ENCODE data around the gene OR51B4. TPM values are rescaled to one million over a fixed set of nuclear protein-coding genes. Genes with fewer than 3 reads are reported as not detected.
"Not testable (repeated sequence)": the region's sequence is repeated elsewhere in the genome, so short reads cannot be mapped to it uniquely, and the experiment has no call there.

OR51B4 gene
- total RNA-seq, 1 donor from 2014 or later, result not detected

DNA sequence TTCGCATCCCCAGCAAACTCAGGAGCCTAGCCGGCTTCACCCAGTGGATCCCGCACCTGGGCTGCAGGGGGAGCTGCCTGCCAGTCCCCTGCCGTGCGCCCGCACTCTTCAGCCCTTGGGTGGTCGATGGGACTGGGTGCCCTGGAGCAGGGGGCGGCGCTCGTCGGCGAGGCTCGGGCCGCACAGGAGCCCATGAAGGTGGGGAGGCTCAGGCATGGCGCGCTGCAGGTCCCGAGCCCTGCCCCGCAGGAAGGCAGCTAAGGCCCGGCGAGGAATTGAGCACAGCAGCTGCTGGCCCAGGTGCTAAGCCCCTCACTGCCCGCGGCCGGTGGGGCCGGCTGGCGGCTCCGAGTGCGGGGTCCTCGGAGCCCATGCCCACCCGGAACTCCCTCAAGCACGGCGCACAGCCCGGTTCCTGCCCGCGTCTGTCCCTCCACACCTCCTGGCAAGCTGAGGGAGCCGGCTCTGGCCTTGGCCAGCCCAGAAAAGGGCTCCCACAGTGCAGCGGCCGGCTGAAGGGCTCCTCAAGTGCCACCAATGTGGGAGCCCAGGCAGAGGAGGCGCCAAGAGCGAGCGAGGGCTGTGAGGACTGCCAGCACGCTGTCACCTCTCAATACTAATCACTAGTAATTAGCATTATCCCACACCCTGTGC is 7.3 kb downstream of the OR51B4 start:
- DNase-seq (ENCODE audit: low read depth, low spot score), result not testable (repeated sequence)

DNA sequence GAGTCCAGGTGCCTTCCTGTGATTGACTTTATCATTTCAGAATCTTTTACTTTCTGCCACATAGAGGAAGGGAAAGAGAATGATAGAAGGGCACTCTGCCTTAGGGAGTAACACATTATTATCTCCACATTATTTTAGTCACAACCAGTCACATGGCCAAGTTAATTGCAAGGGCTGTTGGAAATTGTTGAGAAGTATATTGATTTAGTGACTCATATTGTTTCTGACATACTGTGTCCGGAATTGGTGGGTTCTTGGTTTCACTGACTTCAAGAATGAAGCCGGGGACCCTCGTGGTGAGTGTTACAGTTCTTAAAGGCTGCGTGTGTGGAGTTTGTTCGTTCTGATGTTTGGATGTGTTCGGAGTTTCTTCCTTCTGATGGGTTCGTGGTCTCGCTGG is 8.7 kb downstream of the OR51B4 start:
- no peak for DNase-seq (ENCODE audit: low read depth, low spot score)

DNA sequence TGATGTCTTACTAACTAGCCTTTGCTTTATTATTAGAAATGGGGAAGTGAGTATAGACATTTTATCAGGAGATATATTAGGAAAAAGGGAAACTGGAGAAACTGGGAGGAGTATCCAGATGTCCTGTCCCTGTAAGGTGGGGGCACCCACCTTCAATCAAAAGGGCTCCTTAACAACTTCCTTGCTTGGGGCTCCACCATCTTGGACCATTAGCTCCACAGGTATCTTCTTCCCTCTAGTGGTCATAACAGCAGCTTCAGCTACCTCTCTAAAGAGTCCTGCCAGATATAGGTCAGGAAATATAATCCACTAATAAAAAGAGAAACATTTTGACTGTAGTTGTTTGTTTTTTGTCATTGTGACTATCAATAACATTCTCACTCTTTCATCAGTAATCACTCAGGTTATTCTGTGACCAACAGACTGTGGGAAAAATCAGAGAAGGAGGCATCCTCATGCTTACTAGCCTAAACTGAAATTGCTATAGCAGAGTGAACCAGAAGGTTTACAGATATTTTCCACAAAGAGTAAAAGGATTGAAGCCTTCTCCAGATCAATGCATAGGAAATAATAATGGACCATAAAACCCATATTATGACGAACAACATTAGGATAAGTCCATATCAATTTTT is 10.4 kb downstream of the OR51B4 start:
- DNase-seq (ENCODE audit: low read depth, low spot score), result no peak

GRCh38 chr11:5290106-5290505 is 11.6 kb downstream of the OR51B4 start:
- DNase-seq (ENCODE audit: low read depth, low spot score), result no peak

DNA sequence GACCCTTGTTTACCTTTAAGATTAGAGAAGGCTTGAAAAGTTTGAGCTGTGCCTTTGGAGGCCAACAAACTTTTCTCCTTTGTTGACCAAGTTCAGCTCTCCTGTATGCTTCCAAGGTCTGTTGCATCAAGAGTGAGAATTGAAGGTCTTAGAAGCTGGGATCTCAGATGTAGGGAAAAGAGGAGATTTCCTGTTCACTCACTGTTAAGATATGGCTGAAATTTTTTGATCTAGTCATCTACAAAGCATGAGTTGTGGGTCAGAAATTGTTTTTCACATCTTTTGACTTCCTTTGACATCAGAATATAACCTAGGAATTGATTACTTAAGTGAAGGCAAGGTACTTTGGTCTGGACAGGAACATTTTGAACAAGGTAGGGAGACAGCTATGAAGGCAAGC is 12.1 kb downstream of the OR51B4 start:
- DNase-seq (ENCODE audit: low read depth, low spot score), result no peak

- DNase-seq (ENCODE audit: low read depth, low spot score), result no peak
Measured at GRCh38 chr11:5288906-5289550, 12.7 kb downstream of the OR51B4 start.

DNA sequence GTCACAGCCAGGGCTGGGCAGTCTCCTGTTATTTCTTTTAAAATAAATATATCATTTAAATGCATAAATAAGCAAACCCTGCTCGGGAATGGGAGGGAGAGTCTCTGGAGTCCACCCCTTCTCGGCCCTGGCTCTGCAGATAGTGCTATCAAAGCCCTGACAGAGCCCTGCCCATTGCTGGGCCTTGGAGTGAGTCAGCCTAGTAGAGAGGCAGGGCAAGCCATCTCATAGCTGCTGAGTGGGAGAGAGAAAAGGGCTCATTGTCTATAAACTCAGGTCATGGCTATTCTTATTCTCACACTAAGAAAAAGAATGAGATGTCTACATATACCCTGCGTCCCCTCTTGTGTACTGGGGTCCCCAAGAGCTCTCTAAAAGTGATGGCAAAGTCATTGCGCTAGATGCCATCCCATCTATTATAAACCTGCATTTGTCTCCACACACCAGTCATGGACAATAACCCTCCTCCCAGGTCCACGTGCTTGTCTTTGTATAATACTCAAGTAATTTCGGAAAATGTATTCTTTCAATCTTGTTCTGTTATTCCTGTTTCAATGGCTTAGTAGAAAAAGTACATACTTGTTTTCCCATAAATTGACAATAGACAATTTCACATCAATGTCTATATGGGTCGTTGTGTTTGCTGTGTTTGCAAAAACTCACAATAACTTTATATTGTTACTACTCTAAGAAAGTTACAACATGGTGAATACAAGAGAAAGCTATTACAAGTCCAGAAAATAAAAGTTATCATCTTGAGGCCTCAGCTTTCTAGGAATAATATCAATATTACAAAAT is 13.4 kb downstream of the OR51B4 start:
- no peak for DNase-seq (ENCODE audit: low read depth, low spot score)

- no peak for DNase-seq (ENCODE audit: low read depth, low spot score)
Measured at GRCh38 chr11:5286901-5287300, 14.8 kb downstream of the OR51B4 start.

DNA sequence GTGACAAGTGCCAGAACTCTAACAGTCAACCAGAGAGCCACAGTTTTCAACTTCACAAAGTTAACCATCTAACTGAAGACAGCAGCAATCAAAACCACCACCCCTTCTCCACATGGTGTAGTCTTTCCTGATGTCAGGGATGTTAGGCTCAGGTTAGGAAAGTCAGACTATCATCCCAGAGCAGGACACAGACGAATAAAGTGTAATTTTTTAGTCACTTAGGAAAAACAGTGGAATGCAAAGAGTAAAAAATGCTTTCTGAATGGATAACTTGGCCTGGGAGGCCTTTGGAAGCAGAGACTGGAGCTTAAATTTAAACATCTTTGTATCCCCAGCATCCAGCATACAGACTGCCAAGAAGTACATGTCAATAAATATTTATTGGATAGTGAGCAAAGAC is 15.4 kb downstream of the OR51B4 start:
- no peak for DNase-seq (ENCODE audit: low read depth, low spot score)

DNA sequence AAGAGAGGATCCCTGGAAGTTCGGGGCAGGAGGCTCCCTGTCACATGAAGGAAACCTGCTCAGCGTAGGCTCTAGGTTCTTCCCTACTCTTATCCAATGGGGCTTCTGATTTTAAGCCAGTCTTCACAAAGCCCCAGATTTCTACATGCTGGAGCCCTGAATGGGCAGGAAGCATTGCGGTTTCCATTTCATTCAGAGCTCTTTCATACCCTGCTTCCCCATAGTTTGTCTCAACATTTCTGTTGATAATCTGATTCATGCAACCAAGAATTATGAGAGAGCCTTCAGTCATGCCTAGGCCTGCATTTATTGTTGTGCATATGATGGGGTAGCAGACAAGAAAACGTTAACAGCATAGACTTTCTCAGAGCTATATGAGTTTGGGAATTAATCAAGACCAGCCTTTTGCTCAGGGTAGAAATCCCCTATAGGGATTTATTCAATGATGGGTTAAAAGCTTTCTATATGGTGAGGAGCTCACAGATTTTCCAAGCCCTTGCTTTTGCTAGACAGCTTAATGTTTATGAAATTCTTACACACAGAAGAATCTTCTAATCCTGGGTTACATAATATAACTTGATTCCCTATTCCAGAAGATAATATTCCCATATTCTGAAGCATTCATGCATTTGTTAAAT is 15.9 kb downstream of the OR51B4 start:
- DNase-seq (ENCODE audit: low read depth, low spot score), result no peak

GRCh38 chr11:5284637-5285036 is 17.1 kb downstream of the OR51B4 start:
- DNase-seq (ENCODE audit: low read depth, low spot score), result no peak

GRCh38 chr11:5283882-5284281 is 17.9 kb downstream of the OR51B4 start:
- DNase-seq (ENCODE audit: low read depth, low spot score), result no peak

GRCh38 chr11:5283086-5283485 is 18.7 kb downstream of the OR51B4 start:
- no peak for DNase-seq (ENCODE audit: low read depth, low spot score)

DNA sequence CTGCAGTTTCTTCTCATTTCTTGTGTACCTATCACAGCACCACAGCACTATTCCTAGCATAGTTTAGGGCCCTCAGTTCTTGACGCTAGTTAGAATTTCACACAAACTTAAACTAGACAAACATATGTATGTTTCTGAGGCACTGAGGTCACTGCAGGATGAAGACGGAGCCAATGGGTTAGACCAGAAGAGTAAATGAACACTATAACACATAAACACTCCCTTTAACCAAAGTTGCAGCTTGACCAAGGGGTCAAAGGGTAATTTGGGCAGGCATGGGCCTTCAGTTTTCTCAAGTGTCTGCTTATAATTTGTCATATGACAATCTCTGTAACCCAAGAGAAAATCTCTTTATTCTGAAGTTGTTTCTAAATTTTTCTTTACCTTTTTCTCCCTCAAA is 19.1 kb downstream of the OR51B4 start:
- DNase-seq (ENCODE audit: low read depth, low spot score), result no peak

- DNase-seq (ENCODE audit: low read depth, low spot score), result no peak
Measured at GRCh38 chr11:5281596-5281995, 20.1 kb downstream of the OR51B4 start.

DNA sequence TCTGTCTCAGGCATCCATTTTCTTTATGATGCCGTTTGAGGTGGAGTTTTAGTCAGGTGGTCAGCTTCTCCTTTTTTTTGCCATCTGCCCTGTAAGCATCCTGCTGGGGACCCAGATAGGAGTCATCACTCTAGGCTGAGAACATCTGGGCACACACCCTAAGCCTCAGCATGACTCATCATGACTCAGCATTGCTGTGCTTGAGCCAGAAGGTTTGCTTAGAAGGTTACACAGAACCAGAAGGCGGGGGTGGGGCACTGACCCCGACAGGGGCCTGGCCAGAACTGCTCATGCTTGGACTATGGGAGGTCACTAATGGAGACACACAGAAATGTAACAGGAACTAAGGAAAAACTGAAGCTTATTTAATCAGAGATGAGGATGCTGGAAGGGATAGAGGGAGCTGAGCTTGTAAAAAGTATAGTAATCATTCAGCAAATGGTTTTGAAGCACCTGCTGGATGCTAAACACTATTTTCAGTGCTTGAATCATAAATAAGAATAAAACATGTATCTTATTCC is 21.1 kb downstream of the OR51B4 start:
- peak; percentile 82 for DNase-seq (ENCODE audit: low read depth, low spot score)

GRCh38 chr11:5279471-5280090 is 22.2 kb downstream of the OR51B4 start:
- no peak for DNase-seq (ENCODE audit: low read depth, low spot score)

- no peak for DNase-seq (ENCODE audit: low read depth, low spot score)
Measured at GRCh38 chr11:5277807-5278382, 23.9 kb downstream of the OR51B4 start.

- DNase-seq (ENCODE audit: low read depth, low spot score), result no peak
Measured at GRCh38 chr11:5276697-5277096, 25.0 kb downstream of the OR51B4 start.

GRCh38 chr11:5275369-5276110 is 26.2 kb downstream of the OR51B4 start:
- no peak for DNase-seq (ENCODE audit: low read depth, low spot score)
